Loucy (cell line): ENCODE results near the gene SLC6A19.

Experiments
- H2AFZ ChIP-seq: fragments of 200-600 bp; sonication (generic); 2 replicates; pipeline ENCODE4 v1.6.0; 2016; ENCODE audit warnings: antibody characterized with exemption, mild to moderate bottlenecking, low read length, moderate library complexity
- H3F3A ChIP-seq: fragments of 200-600 bp; 2 replicates; pipeline ENCODE4 v1.6.0; 2016; ENCODE audit warnings: antibody characterized with exemption, low read depth, mild to moderate bottlenecking
- H3K27me3 ChIP-seq: fragments of 200-600 bp; sonication (generic); 2 replicates; pipeline ENCODE4 v1.6.1; 2014; ENCODE audit warnings: low read length, mild to moderate bottlenecking; ENCODE audit not compliant: insufficient read depth, poor library complexity, severe bottlenecking
- H3K36me3 ChIP-seq: fragments of 200-600 bp; sonication (generic); 2 replicates; pipeline ENCODE4 v1.6.1; 2016; ENCODE audit warnings: low read length; ENCODE audit not compliant: insufficient read depth
- H3K4me1 ChIP-seq: fragments of 200-600 bp; sonication (generic); 2 replicates; pipeline ENCODE4 v1.5.1; 2014; ENCODE audit warnings: low read length, mild to moderate bottlenecking; ENCODE audit not compliant: insufficient read depth, poor library complexity, severe bottlenecking
- H3K4me2 ChIP-seq: fragments of 200-600 bp; sonication (generic); 2 replicates; pipeline ENCODE4 v1.6.0; 2014; ENCODE audit warnings: antibody characterized with exemption, low read length, low read depth, mild to moderate bottlenecking; ENCODE audit not compliant: poor library complexity, severe bottlenecking
- H3K4me3 ChIP-seq: fragments of 200-600 bp; sonication (generic); 2 replicates; pipeline ENCODE4 v1.5.1; 2014; ENCODE audit warnings: low read length, mild to moderate bottlenecking, mixed read lengths; ENCODE audit not compliant: poor library complexity, severe bottlenecking
- H3K79me2 ChIP-seq: fragments of 200-600 bp; sonication (generic); 2 replicates; pipeline ENCODE4 v1.6.1; 2014; ENCODE audit warnings: low read length; ENCODE audit not compliant: insufficient read depth
- H3K9ac ChIP-seq: fragments of 200-600 bp; sonication (generic); 2 replicates; pipeline ENCODE4 v1.6.0; 2014; ENCODE audit warnings: mild to moderate bottlenecking, low read depth, low read length, moderate library complexity; ENCODE audit not compliant: poor library complexity, severe bottlenecking
- H3K9me2 ChIP-seq: fragments of 200-600 bp; sonication (generic); replicated peaks from 2 replicates; pipeline ENCODE4 v1.6.1; 2016; ENCODE audit warnings: low read depth, low read length, mixed read lengths
- H3K9me3 ChIP-seq: fragments of 200-600 bp; sonication (generic); 2 replicates; pipeline ENCODE4 v1.6.1; 2014; ENCODE audit warnings: mild to moderate bottlenecking, antibody characterized with exemption, low read length, low read depth; ENCODE audit not compliant: insufficient read depth
- H4K20me1 ChIP-seq: fragments of 200-600 bp; sonication (generic); 2 replicates; pipeline ENCODE4 v1.6.0; 2014; ENCODE audit warnings: antibody characterized with exemption, low read length, mild to moderate bottlenecking; ENCODE audit not compliant: insufficient read depth, poor library complexity, severe bottlenecking
- EZH2phosphoT487 ChIP-seq: fragments of 200-600 bp; IDR thresholded peaks from 2 replicates; pipeline ENCODE4 v1.6.1; 2018; ENCODE audit warnings: antibody characterized with exemption, mild to moderate bottlenecking, moderate library complexity, borderline replicate concordance
- TF ChIP-seq, protein P1 (sequence below): fragments of 200-600 bp; sonication (generic); conservative IDR thresholded peaks from 2 replicates; pipeline ENCODE4 v1.5.1; 2014; ENCODE audit warnings: mild to moderate bottlenecking, antibody characterized with exemption, low read length

Gene SLC6A19

DNA sequence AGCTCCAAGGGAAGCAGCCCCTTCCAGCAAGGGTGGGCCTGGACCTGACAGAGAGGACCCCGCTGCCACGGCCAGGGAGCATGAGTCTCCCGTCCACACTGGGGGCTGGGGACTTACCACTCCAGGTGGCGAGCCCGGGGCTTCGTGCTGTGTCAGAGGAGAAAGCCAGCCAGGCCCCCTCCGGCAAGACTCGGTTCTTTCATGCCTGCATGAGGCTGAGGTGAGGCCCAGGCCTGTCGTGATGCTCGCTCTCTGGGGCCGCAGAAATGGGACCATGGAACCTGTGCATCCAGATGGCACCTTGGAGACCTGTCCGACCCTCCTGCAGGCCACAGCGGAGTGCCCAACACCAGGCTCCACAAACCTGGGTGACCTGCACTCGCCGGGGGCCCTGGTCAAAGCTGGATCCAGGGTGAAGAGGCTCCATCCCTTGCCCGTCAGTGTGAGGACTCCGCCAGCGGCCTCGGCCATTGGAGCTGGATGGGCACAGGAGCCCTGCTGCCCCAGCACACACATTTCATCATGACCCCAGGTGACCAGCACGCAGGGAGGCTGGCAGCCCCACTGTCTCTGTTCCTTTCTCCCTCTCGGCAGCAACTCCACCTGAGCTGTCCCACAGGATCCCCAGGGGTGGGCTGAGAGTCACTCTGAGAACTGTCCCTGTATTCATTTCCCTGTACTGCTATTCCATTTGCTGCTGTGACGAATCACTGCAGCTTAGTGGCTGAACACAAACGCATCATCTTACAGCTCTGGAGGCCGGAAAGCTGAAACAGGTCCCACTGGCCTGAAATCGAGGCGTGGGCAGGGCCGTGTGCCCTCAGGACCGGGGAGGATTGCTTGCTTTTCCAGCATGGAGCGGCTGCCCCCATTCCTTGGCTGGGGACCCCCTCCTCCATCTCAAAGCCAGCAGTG lies 48.2 kb downstream of the SLC6A19 start:
- Histone ChIP-seq H3K9me2 (no peaks in the 10 kb centered on the region), H3K36me3 (no peaks in the 10 kb centered on the region), H3K79me2 (no peaks in the 10 kb centered on the region), H3K9ac (no peak overlapping the region), H3K27me3 (no peaks in the 10 kb centered on the region), H3K4me3 (no peak overlapping the region), H3K4me1 (peaks cover 3% of the 10 kb centered on the region), H3F3A (no peaks in the 10 kb centered on the region), H4K20me1 (no peaks in the 10 kb centered on the region), H2AFZ (no peak overlapping the region), H3K4me2 (no peak overlapping the region), H3K9me3 (no peaks in the 10 kb centered on the region)
- TF ChIP-seq, protein P1, sequence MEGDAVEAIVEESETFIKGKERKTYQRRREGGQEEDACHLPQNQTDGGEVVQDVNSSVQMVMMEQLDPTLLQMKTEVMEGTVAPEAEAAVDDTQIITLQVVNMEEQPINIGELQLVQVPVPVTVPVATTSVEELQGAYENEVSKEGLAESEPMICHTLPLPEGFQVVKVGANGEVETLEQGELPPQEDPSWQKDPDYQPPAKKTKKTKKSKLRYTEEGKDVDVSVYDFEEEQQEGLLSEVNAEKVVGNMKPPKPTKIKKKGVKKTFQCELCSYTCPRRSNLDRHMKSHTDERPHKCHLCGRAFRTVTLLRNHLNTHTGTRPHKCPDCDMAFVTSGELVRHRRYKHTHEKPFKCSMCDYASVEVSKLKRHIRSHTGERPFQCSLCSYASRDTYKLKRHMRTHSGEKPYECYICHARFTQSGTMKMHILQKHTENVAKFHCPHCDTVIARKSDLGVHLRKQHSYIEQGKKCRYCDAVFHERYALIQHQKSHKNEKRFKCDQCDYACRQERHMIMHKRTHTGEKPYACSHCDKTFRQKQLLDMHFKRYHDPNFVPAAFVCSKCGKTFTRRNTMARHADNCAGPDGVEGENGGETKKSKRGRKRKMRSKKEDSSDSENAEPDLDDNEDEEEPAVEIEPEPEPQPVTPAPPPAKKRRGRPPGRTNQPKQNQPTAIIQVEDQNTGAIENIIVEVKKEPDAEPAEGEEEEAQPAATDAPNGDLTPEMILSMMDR: no peak
- no peak for TF ChIP-seq EZH2phosphoT487

DNA sequence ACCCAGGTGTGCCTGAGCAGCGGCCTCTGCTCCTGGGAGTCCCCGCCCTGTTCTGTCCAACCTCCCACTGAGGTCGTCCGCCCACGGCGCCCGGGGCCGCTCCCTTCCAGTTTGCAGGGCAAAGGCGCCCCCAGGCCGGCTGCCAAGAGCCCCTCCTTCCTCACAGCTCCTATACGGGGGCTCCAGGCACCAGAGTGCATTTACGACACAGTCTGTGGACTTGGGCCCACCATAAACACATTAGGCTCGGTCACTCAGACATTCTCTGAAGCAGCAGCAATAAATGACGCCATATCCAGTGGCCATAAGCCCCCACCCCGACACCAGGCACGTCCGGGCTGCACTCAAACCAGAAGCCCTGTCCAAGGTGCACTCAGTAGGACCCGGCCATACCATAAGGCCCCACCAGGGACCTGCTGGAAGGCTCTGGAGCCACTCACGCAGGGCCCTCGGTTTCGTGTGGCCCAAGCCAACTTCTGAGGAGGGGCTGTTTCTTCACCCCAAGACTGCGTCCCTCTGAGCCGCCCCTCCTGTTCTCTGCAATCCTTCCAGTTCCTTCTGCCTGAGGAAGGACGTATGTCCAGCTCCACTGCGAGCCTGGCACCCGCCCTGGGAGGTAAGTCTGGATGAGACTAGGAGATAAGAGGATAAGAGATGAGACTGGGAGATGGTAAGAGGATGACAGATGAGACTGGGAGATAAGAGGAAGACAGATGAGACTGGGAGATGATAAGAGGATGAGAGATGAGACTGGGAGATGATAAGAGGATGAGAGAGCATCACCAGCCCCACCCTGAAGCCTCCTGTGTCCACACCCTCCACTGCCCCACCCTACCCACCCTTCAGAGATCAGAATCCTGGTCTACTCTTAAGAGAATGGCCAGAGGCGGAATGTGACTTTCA lies 50.5 kb downstream of the SLC6A19 start:
- Histone ChIP-seq H3K36me3 (no peaks in the 10 kb centered on the region), H3K9me2 (no peaks in the 10 kb centered on the region), H3K79me2 (no peaks in the 10 kb centered on the region), H3K27me3 (no peaks in the 10 kb centered on the region), H3K4me2 (no peak overlapping the region), H4K20me1 (no peaks in the 10 kb centered on the region), H2AFZ (no peak overlapping the region), H3K9me3 (no peaks in the 10 kb centered on the region), H3K4me3 (no peak overlapping the region), H3F3A (no peaks in the 10 kb centered on the region), H3K4me1 (peaks cover 18% of the 10 kb centered on the region), H3K9ac (no peak overlapping the region)
- TF ChIP-seq EZH2phosphoT487: no peak
- TF ChIP-seq, protein P1: no peak

DNA sequence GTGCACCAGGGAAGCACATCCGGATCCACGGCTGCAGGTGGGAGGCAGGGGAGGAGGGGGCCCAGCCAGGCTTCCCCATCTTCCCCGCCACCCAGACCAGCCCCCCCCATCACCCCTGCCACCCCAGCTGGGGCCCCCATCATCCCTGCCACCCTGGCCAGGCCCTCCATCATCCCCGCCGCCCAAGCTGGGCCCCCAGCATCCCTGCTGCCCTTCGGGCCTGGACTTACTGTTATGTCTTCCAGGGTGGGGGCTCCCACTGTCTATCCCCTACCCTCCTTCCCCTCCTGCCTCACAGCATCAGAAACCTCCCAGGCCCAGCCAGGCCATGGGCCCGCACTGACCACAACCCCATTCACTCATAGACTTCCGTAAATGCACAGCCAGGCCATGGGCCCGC lies 51.3 kb downstream of the SLC6A19 start:
- no peak overlapping the region for H3K9ac ChIP-seq
- peaks cover 18% of the 10 kb centered on the region for H3K4me1 ChIP-seq
- no peak overlapping the region for H3K4me3 ChIP-seq
- no peaks in the 10 kb centered on the region for H3K9me3 ChIP-seq
- H4K20me1 ChIP-seq: no peaks in the 10 kb centered on the region
- H3K9me2 ChIP-seq: no peaks in the 10 kb centered on the region
- no peaks in the 10 kb centered on the region for H3K27me3 ChIP-seq
- TF ChIP-seq EZH2phosphoT487: no peak
- TF ChIP-seq, protein P1: no peak
- no peaks in the 10 kb centered on the region for H3K79me2 ChIP-seq
- no peaks in the 10 kb centered on the region for H3F3A ChIP-seq
- no peak overlapping the region for H2AFZ ChIP-seq
- no peaks in the 10 kb centered on the region for H3K36me3 ChIP-seq
- H3K4me2 ChIP-seq: no peak overlapping the region
